Loucy (cell line): ENCODE data around the gene CLDN16.

Experiments used
- H2AFZ ChIP-seq: fragments of 200-600 bp; sonication (generic); 2 replicates; pipeline ENCODE4 v1.6.0; 2016; ENCODE audit warnings: antibody characterized with exemption, mild to moderate bottlenecking, low read length, moderate library complexity
- H3F3A ChIP-seq: fragments of 200-600 bp; 2 replicates; pipeline ENCODE4 v1.6.0; 2016; ENCODE audit warnings: antibody characterized with exemption, low read depth, mild to moderate bottlenecking
- H3K27me3 ChIP-seq: fragments of 200-600 bp; sonication (generic); 2 replicates; pipeline ENCODE4 v1.6.1; 2014; ENCODE audit warnings: low read length, mild to moderate bottlenecking; ENCODE audit not compliant: insufficient read depth, poor library complexity, severe bottlenecking
- H3K36me3 ChIP-seq: fragments of 200-600 bp; sonication (generic); 2 replicates; pipeline ENCODE4 v1.6.1; 2016; ENCODE audit warnings: low read length; ENCODE audit not compliant: insufficient read depth
- H3K4me1 ChIP-seq: fragments of 200-600 bp; sonication (generic); 2 replicates; pipeline ENCODE4 v1.5.1; 2014; ENCODE audit warnings: low read length, mild to moderate bottlenecking; ENCODE audit not compliant: insufficient read depth, poor library complexity, severe bottlenecking
- H3K4me2 ChIP-seq: fragments of 200-600 bp; sonication (generic); 2 replicates; pipeline ENCODE4 v1.6.0; 2014; ENCODE audit warnings: antibody characterized with exemption, low read length, low read depth, mild to moderate bottlenecking; ENCODE audit not compliant: poor library complexity, severe bottlenecking
- H3K4me3 ChIP-seq: fragments of 200-600 bp; sonication (generic); 2 replicates; pipeline ENCODE4 v1.5.1; 2014; ENCODE audit warnings: low read length, mild to moderate bottlenecking, mixed read lengths; ENCODE audit not compliant: poor library complexity, severe bottlenecking
- H3K79me2 ChIP-seq: fragments of 200-600 bp; sonication (generic); 2 replicates; pipeline ENCODE4 v1.6.1; 2014; ENCODE audit warnings: low read length; ENCODE audit not compliant: insufficient read depth
- H3K9ac ChIP-seq: fragments of 200-600 bp; sonication (generic); 2 replicates; pipeline ENCODE4 v1.6.0; 2014; ENCODE audit warnings: mild to moderate bottlenecking, low read depth, low read length, moderate library complexity; ENCODE audit not compliant: poor library complexity, severe bottlenecking
- H3K9me2 ChIP-seq: fragments of 200-600 bp; sonication (generic); replicated peaks from 2 replicates; pipeline ENCODE4 v1.6.1; 2016; ENCODE audit warnings: low read depth, low read length, mixed read lengths
- H3K9me3 ChIP-seq: fragments of 200-600 bp; sonication (generic); 2 replicates; pipeline ENCODE4 v1.6.1; 2014; ENCODE audit warnings: mild to moderate bottlenecking, antibody characterized with exemption, low read length, low read depth; ENCODE audit not compliant: insufficient read depth
- H4K20me1 ChIP-seq: fragments of 200-600 bp; sonication (generic); 2 replicates; pipeline ENCODE4 v1.6.0; 2014; ENCODE audit warnings: antibody characterized with exemption, low read length, mild to moderate bottlenecking; ENCODE audit not compliant: insufficient read depth, poor library complexity, severe bottlenecking
- EZH2phosphoT487 ChIP-seq: fragments of 200-600 bp; IDR thresholded peaks from 2 replicates; pipeline ENCODE4 v1.6.1; 2018; ENCODE audit warnings: antibody characterized with exemption, mild to moderate bottlenecking, moderate library complexity, borderline replicate concordance
- TF ChIP-seq, protein P1 (sequence below): fragments of 200-600 bp; sonication (generic); conservative IDR thresholded peaks from 2 replicates; pipeline ENCODE4 v1.5.1; 2014; ENCODE audit warnings: mild to moderate bottlenecking, antibody characterized with exemption, low read length

Gene CLDN16

DNA sequence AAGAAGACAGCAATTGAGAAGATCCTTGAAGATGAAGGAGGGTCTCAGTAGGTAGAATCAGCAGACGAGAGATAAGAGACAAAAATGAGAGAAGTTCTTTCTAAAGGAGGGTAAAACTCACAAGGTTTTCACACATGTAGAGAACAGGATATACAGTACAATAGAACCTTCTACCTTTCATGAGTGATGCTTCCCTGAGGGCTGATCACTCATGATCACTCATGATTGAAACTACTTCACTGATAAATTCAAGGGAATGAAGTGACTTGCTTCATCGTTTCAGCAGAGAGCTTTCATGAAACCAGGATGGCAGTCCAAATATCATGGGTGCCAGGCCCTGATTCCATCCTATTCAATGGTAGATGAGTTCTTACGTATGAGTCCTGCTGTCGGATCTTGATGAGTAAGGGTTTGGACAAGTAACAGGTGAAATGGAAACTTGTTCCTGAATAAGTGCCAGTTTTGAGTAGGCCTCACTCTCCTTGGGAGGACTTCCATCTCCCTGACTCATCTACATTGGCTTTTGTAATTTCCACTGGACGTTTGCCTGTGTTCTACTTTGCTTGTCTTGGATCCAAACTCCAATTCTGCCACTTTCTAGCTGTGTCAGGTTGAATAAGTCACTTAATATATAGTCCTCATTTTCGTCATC, 9.6 kb upstream of the CLDN16 start:
- no peaks in the 10 kb centered on the region for H3K9me3 ChIP-seq

DNA sequence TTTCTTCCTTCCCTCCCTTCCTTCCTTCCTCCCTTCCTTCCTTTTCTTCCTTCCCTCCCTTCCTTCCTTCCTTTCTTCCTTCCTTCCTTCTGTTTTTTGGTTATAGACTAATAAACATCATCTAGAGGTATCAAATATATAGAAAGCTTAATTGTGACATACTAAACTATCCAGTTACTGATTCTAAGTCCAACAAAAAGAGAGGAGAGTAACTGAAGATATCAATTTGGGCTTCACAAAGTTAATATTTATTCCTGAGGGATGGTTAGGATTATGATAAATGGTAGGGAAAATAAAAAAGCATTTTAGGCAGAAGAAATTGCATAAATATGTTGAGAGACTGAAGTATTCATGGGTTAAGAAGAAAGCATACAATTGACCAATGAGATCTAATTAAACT, 7.8 kb upstream of the CLDN16 start:
- Histone ChIP-seq H3F3A (no peaks in the 10 kb centered on the region), H3K4me2 (no peak overlapping the region), H3K27me3 (no peaks in the 10 kb centered on the region), H3K4me1 (no peaks in the 10 kb centered on the region), H4K20me1 (no peaks in the 10 kb centered on the region), H3K36me3 (no peaks in the 10 kb centered on the region), H3K79me2 (no peaks in the 10 kb centered on the region), H3K9me3 (no peaks in the 10 kb centered on the region), H3K9ac (no peak overlapping the region), H2AFZ (no peak overlapping the region), H3K9me2 (no peaks in the 10 kb centered on the region), H3K4me3 (no peak overlapping the region)
- TF ChIP-seq EZH2phosphoT487, result no peak
- TF ChIP-seq, protein P1, sequence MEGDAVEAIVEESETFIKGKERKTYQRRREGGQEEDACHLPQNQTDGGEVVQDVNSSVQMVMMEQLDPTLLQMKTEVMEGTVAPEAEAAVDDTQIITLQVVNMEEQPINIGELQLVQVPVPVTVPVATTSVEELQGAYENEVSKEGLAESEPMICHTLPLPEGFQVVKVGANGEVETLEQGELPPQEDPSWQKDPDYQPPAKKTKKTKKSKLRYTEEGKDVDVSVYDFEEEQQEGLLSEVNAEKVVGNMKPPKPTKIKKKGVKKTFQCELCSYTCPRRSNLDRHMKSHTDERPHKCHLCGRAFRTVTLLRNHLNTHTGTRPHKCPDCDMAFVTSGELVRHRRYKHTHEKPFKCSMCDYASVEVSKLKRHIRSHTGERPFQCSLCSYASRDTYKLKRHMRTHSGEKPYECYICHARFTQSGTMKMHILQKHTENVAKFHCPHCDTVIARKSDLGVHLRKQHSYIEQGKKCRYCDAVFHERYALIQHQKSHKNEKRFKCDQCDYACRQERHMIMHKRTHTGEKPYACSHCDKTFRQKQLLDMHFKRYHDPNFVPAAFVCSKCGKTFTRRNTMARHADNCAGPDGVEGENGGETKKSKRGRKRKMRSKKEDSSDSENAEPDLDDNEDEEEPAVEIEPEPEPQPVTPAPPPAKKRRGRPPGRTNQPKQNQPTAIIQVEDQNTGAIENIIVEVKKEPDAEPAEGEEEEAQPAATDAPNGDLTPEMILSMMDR, result no peak

More for the DNA sequence above, 9.6 kb upstream of the CLDN16 start:
- Histone ChIP-seq H3K27me3 (no peaks in the 10 kb centered on the region), H3K79me2 (no peaks in the 10 kb centered on the region), H3K4me3 (no peak overlapping the region), H3K36me3 (no peaks in the 10 kb centered on the region), H3K9ac (no peak overlapping the region), H4K20me1 (no peaks in the 10 kb centered on the region), H2AFZ (no peak overlapping the region), H3K4me1 (no peaks in the 10 kb centered on the region), H3K9me2 (no peaks in the 10 kb centered on the region), H3F3A (no peaks in the 10 kb centered on the region), H3K4me2 (no peak overlapping the region)
- TF ChIP-seq EZH2phosphoT487, result no peak
- TF ChIP-seq, protein P1, result no peak

DNA sequence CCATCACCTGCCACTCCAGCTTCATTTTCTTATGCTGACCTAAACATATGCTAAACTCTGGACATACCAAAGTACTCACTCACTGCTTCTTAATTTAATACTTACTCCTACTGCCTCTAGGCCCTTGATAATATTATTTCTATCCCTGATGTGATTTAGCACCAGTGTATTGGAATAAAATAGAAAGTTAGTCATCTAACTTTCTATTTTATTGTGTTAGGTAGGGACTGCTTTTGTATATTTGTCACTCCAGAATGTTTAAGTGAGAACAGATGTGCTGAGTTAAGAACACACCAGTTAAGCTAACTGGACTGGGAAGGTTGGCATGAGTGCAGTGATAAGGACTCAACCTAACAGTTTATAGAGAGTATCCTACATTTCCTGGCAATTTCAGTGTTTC, 6.5 kb upstream of the CLDN16 start:
- Histone ChIP-seq H3K27me3 (no peaks in the 10 kb centered on the region), H3K4me3 (no peak overlapping the region), H3K4me1 (no peaks in the 10 kb centered on the region), H3F3A (no peaks in the 10 kb centered on the region), H3K36me3 (no peaks in the 10 kb centered on the region), H3K9ac (no peak overlapping the region), H4K20me1 (no peaks in the 10 kb centered on the region), H3K4me2 (no peak overlapping the region), H3K79me2 (no peaks in the 10 kb centered on the region), H3K9me2 (no peaks in the 10 kb centered on the region), H2AFZ (no peak overlapping the region), H3K9me3 (no peaks in the 10 kb centered on the region)
- TF ChIP-seq, protein P1, result no peak
- TF ChIP-seq EZH2phosphoT487, result no peak
